Activated CD4-positive, alpha-beta T cell treated with anti-CD3 and anti-CD28 coated beads, Interleukin-2, amount 50 U/mL, for 16 hours (primary cell): ENCODE measurements around the gene SMARCC1.
"Not testable (repeated sequence)": the region's sequence is repeated elsewhere in the genome, so short reads cannot be mapped to it uniquely, and the experiment has no call there.

Experiments used
- DNase-seq: peaks from one replicate; pipeline ENCODE4 v3.0.0-alpha.2; 2020

The SMARCC1 gene

GRCh38 chr3:47762233-47762632 is 19.5 kb downstream of the SMARCC1 start:
- no peak for DNase-seq

- no peak for DNase-seq
Observed at GRCh38 chr3:47761046-47761445, 20.6 kb downstream of the SMARCC1 start.

- DNase-seq, result not testable (repeated sequence)
Observed at GRCh38 chr3:47760207-47760606, 21.5 kb downstream of the SMARCC1 start.

GRCh38 chr3:47758261-47759025 is 23.2 kb downstream of the SMARCC1 start:
- no peak for DNase-seq

GRCh38 chr3:47752716-47753115 is 29.0 kb downstream of the SMARCC1 start:
- DNase-seq, result no peak

GRCh38 chr3:47750811-47751354 is 30.8 kb downstream of the SMARCC1 start:
- DNase-seq, result not testable (repeated sequence)

- DNase-seq, result no peak
Observed at GRCh38 chr3:47747558-47747957, 34.1 kb downstream of the SMARCC1 start.

GRCh38 chr3:47746264-47746663 is 35.4 kb downstream of the SMARCC1 start:
- DNase-seq, result no peak

GRCh38 chr3:47743855-47744254 is 37.8 kb downstream of the SMARCC1 start:
- no peak for DNase-seq

- DNase-seq, result not testable (repeated sequence)
Observed at GRCh38 chr3:47743352-47743751, 38.3 kb downstream of the SMARCC1 start.

GRCh38 chr3:47741925-47742324 is 39.8 kb downstream of the SMARCC1 start:
- DNase-seq, result no peak

GRCh38 chr3:47732143-47732542 is 49.5 kb downstream of the SMARCC1 start:
- DNase-seq, result no peak

- DNase-seq, result no peak
Observed at GRCh38 chr3:47731061-47731460, 50.6 kb downstream of the SMARCC1 start.

GRCh38 chr3:47722859-47723258 is 58.8 kb downstream of the SMARCC1 start:
- no peak for DNase-seq

- not testable (repeated sequence) for DNase-seq
Observed at GRCh38 chr3:47717448-47717847, 64.2 kb downstream of the SMARCC1 start.

GRCh38 chr3:47716656-47717055 is 65.0 kb downstream of the SMARCC1 start:
- no peak for DNase-seq

GRCh38 chr3:47715928-47716327 is 65.8 kb downstream of the SMARCC1 start:
- no peak for DNase-seq

GRCh38 chr3:47714606-47715005 is 67.1 kb downstream of the SMARCC1 start:
- no peak for DNase-seq

GRCh38 chr3:47713655-47714054 is 68.0 kb downstream of the SMARCC1 start:
- no peak for DNase-seq

- DNase-seq, result no peak
Observed at GRCh38 chr3:47712398-47712797, 69.3 kb downstream of the SMARCC1 start.

- DNase-seq, result no peak
Observed at GRCh38 chr3:47711596-47711995, 70.1 kb downstream of the SMARCC1 start.

GRCh38 chr3:47705391-47705790 is 76.3 kb downstream of the SMARCC1 start:
- no peak for DNase-seq

- DNase-seq, result no peak
Observed at GRCh38 chr3:47704237-47704612, 77.5 kb downstream of the SMARCC1 start.

GRCh38 chr3:47701388-47701787 is 80.3 kb downstream of the SMARCC1 start:
- DNase-seq, result no peak

- DNase-seq, result no peak
Observed at GRCh38 chr3:47692158-47692557, 89.5 kb downstream of the SMARCC1 start.
